Gastrocnemius medialis (tissue), 4 donors: Measurements from ENCODE around the gene CBL. TPM values are rescaled to one million over a fixed set of nuclear protein-coding genes. Genes with fewer than 3 reads are reported as not detected.

Experiments
- ATAC-seq, 2 donors: fragments of 150-250 bp; one replicate each; pipeline ENCODE4 v1.9.1; 2016
- DNase-seq, 2 donors: peaks; one replicate each; pipeline ENCODE4 v3.0.0-alpha.2; 2019
- H3K27ac ChIP-seq, 4 donors: fragments of 200-600 bp; sonication (generic); 1 replicate in 1 of 4; 2 replicates in 3 of 4; pipeline ENCODE4 v1.5.1; 2016 to 2018; ENCODE audit warnings: mild to moderate bottlenecking in 2 of 4, moderate library complexity in 1 of 4
- H3K27me3 ChIP-seq, 3 donors: fragments of 200-600 bp; sonication (generic) in 2 of 3; 1 replicate in 1 of 3; 2 replicates in 2 of 3; pipeline versions ENCODE4 v1.5.1 to v1.6.0; 2016 to 2019; ENCODE audit warnings: mild to moderate bottlenecking in 1 of 3, moderate library complexity in 1 of 3
- H3K36me3 ChIP-seq, 2 donors: fragments of 200-600 bp; sonication (generic) in 1 of 2; one replicate each; pipeline ENCODE4 v1.5.1; 2017 to 2018
- H3K4me1 ChIP-seq, 2 donors: fragments of 200-600 bp; sonication (generic) in 1 of 2; one replicate each; pipeline ENCODE4 v1.5.1; 2016 to 2017; ENCODE audit warnings: mild to moderate bottlenecking in 2 of 2
- H3K4me3 ChIP-seq, 4 donors: fragments of 200-600 bp; sonication (generic) in 3 of 4; 1 replicate in 1 of 4; 2 replicates in 3 of 4; pipeline ENCODE4 v1.5.1; 2016 to 2019; ENCODE audit warnings: mild to moderate bottlenecking in 2 of 4
- H3K9me3 ChIP-seq, 3 donors: fragments of 200-600 bp; sonication (generic) in 2 of 3; 1 replicate in 1 of 3; 2 replicates in 2 of 3; pipeline ENCODE4 v1.5.1; 2016 to 2019
- CTCF ChIP-seq, 5 experiments: fragments of 450-650 bp in 3 of 5; fragments of 200-600 bp in 2 of 5; sonication (generic) in 2 of 5; IDR thresholded peaks in 4 of 5; conservative IDR thresholded peaks in 1 of 5; 1 replicate in 4 of 5; 2 replicates in 1 of 5; pipeline ENCODE4 v1.5.1; 2016 to 2019; ENCODE audit warnings: antibody characterized with exemption in 5 of 5, mild to moderate bottlenecking in 3 of 5, moderate library complexity in 3 of 5
- POLR2A ChIP-seq, 2 donors: fragments of 450-650 bp; IDR thresholded peaks; one replicate each; pipeline ENCODE4 v1.6.1; 2017; ENCODE audit warnings: antibody characterized with exemption in 2 of 2, mild to moderate bottlenecking in 2 of 2, moderate library complexity in 2 of 2
- in situ Hi-C, 4 donors: fragments of 200-750 bp; cut with MboI; loops; one replicate each; pipeline versions ENCODE4 v1.15.0 to v1.8.0; 2017; ENCODE audit warnings: low sequenced_read_pairs in 4 of 4
- intact Hi-C: fragments of 100-400 bp; cut with DNase I; formaldehyde crosslinking; loops from one replicate; pipeline ENCODE4 v1.15.1; 2023; ENCODE audit warnings: low total_unique reads
- total RNA-seq, 4 donors: library from RNA; depleted of rRNA; stranded (reverse); fragments of >200 nt; gene quantifications; one replicate each; pipeline versions ENCODE4 v1.1.0 to v1.2.3, GENCODE V29; 2016

Gene CBL
- total RNA-seq, 4 donors from 2014 or later: 3.0 to 6.7 (median 4.5) TPM

- no peak for ATAC-seq
- Histone ChIP-seq H3K27me3 (no peaks in the 10 kb centered on the region), H3K4me1 (no peaks in the 10 kb centered on the region), H3K36me3 (no peaks in the 10 kb centered on the region), H3K9me3 (no peaks in the 10 kb centered on the region), H3K27ac (no peak overlapping the region), H3K4me3 (no peak overlapping the region)
- in situ Hi-C loops (no loop called here), intact Hi-C loops (no loop called here)
- TF ChIP-seq CTCF (IDR thresholded peaks at IDR 0.05 in 4 of 5, conservative IDR thresholded peaks at IDR 0.05 in 1 of 5) (no peak), POLR2A (IDR thresholded peaks at IDR 0.05) (no peak)
- no peak for DNase-seq
These were observed 42.9 kb downstream of the CBL start for GRCh38 chr11:119248750-119249670.

DNA sequence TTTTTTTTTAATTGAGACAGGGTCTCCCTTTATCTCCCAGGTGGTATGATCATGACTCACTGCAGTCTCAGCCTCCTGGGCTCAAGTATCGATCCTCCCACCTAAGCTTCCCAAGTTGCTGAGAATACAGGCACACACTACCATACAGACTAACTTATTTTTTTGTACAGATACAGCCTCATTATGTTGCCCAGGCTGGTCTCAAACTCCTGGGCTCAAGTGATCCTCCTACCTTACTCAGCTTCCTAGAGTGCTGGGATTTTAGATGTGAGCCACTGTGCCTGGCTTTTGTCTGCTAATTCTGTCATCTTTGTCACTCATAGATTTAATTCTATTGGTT, 43.5 kb downstream of the CBL start:
- H3K4me3 ChIP-seq: no peak overlapping the region
- H3K9me3 ChIP-seq: no peaks in the 10 kb centered on the region
- DNase-seq (no peak), ATAC-seq (no peak)
- no peaks in the 10 kb centered on the region for H3K36me3 ChIP-seq
- in situ Hi-C loops: no loop called here
- no peaks in the 10 kb centered on the region for H3K27me3 ChIP-seq
- H3K27ac ChIP-seq: no peak overlapping the region
- TF ChIP-seq CTCF (IDR thresholded peaks at IDR 0.05 in 4 of 5, conservative IDR thresholded peaks at IDR 0.05 in 1 of 5) (no peak), POLR2A (IDR thresholded peaks at IDR 0.05) (no peak)
- no peaks in the 10 kb centered on the region for H3K4me1 ChIP-seq
- intact Hi-C loops: no loop called here

DNA sequence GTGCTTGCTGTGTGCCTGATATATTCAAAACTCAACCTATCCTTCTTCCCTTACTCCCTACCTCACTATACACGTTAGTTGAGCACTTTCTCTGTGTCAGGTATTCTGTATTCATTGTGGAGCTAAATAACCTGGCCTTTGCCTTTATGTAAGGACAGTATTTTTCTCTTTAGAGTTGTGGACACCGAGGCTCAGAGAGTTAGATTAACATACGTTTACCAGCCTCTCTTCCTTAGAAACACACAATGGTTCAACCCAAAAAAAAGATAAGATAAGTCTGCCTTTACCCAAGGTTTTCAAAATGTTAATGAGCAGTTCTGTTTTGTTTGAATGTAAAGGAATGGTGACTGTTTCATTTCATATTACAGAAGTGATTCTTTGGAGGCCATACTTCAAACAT, 45.0 kb downstream of the CBL start:
- intact Hi-C loops (no loop called here), in situ Hi-C loops (no loop called here)
- H3K9me3 ChIP-seq: no peaks in the 10 kb centered on the region
- no peaks in the 10 kb centered on the region for H3K27me3 ChIP-seq
- ATAC-seq (no peak), DNase-seq (no peak)
- H3K27ac ChIP-seq: no peak overlapping the region
- no peaks in the 10 kb centered on the region for H3K36me3 ChIP-seq
- H3K4me1 ChIP-seq: no peaks in the 10 kb centered on the region
- no peak for TF ChIP-seq POLR2A (IDR thresholded peaks at IDR 0.05)
- no peak for TF ChIP-seq CTCF (IDR thresholded peaks at IDR 0.05 in 4 of 5, conservative IDR thresholded peaks at IDR 0.05 in 1 of 5)
- no peak overlapping the region for H3K4me3 ChIP-seq

DNA sequence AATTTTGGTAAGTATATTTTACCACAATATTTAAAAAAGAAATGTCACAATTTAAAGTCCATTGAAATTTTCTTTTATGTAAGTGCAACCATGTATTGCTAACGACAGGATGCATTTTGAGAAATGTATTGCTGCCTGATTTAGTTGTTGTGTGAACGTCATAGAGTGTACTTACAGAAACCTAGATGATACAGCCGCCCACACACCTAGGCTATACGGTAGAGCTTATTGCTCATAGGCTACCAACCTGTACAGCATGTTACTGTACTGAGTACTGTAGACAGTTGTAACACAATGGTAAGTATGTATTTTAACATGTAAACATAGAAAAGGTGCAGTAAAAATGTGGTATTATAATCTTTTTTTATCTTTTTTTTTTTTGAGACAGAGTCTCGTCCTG, 48.1 kb downstream of the CBL start:
- no peak for DNase-seq
- no peaks in the 10 kb centered on the region for H3K36me3 ChIP-seq
- ATAC-seq: no peak
- H3K27ac ChIP-seq: no peak overlapping the region
- intact Hi-C loops (no loop called here), in situ Hi-C loops (no loop called here)
- no peaks in the 10 kb centered on the region for H3K4me1 ChIP-seq
- TF ChIP-seq POLR2A (IDR thresholded peaks at IDR 0.05): no peak
- no peak for TF ChIP-seq CTCF (IDR thresholded peaks at IDR 0.05 in 4 of 5, conservative IDR thresholded peaks at IDR 0.05 in 1 of 5)
- H3K4me3 ChIP-seq: no peak overlapping the region
- H3K9me3 ChIP-seq: no peaks in the 10 kb centered on the region
- no peaks in the 10 kb centered on the region for H3K27me3 ChIP-seq
